GM10248 (cell line): ENCODE results near the gene SIT1.
A peak's percentile ranks its signal among the peaks of the same experiment; 100 is the strongest.
"Not testable (repeated sequence)": the region's sequence is repeated elsewhere in the genome, so short reads cannot be mapped to it uniquely, and the experiment has no call there.

Experiments
- CTCF ChIA-PET: fragments of 300-600 bp; sonication (Branson Sonifier 250); formaldehyde crosslinking; extraction: SDS; loops from one replicate; lab custom pipeline; 2021; ENCODE audit warnings: antibody characterized with exemption; lab: Yijun Ruan, JAX
- POLR2A ChIA-PET: fragments of 350-650 bp; sonication (Branson Sonifier 250); formaldehyde crosslinking; extraction: SDS; loops from one replicate; lab custom pipeline; 2020; ENCODE audit warnings: antibody characterized with exemption; lab: Yijun Ruan, JAX
- DNase-seq: peaks from one replicate; pipeline ENCODE4 v3.0.0; 2012; ENCODE audit errors: extremely low spot score
- CTCF ChIP-seq: IDR thresholded peaks from 2 replicates; pipeline ENCODE4 v1.5.1; 2012; ENCODE audit warnings: mild to moderate bottlenecking, low read depth; ENCODE audit errors: extremely low read depth, missing control alignments, control extremely low read depth

Gene SIT1

DNA sequence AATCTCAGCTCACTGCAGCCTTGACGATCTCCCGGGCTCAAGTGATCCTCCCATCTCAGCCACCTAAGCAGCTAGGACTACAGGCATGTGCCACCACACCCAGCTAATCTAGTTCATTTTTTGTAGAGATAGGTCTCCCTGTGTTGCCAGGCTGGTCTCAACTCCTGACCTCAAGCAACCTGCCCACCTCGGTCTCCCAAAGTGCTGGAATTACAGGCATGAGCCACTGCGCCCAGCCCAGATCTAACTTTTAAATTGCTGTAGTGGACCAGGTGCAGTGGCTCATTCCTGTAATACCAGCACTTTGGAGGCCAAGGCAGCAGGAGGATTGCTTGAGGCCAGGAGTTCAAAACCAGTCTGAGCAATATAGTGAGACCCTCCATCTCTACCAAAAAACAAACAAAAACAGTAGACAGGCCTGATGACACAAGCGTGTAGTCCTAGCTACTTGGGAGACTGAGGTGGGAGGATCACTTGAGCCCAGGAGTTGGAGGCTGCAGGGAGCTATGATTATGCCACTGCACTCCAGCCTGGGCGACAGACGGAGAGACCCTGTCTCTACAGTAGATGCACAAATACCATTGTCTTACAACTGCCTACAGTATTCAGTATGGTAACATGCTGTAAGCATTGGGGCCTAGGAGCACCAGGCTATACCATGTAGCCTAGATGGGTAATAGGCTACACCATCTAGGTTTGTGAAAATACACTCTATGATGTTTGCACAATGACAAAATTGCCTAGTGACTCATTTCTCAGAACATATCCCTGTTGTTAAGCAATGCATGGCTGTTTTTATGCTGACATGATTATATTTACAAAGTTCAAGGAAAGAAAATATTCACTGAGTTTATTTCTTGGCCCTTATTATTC lies 1.5 kb upstream of the SIT1 start:
- no peak for TF ChIP-seq CTCF
- no peak for DNase-seq
- ChIA-PET CTCF (interaction anchor here (1.7 kb wide), 1 partner anchor 173 kb away, joined by 5 read pairs; no protein-coding TSS in a partner anchor), POLR2A (no interaction called here)

GRCh38 chr9:35649431-35650340 lies 1.0 kb downstream of the SIT1 start:
- no peak for TF ChIP-seq CTCF
- CTCF ChIA-PET: interaction anchor here (1.2 to 7.2 kb wide), 8 partner anchors 10 to 176 kb away, joined by 3 to 138 read pairs (median 4); partner anchors contain the start of genes ARHGEF39, CCDC107, CD72 and CREB3
- peak; percentile 50 for DNase-seq
- POLR2A ChIA-PET: interaction anchor here (1.0 to 1.5 kb wide), 3 partner anchors 38 to 83 kb away, joined by 3 to 4 read pairs (median 3); partner anchors contain the start of genes CREB3 and TLN1

GRCh38 chr9:35646533-35647265 lies 4.0 kb downstream of the SIT1 start:
- peak; percentile 98 for TF ChIP-seq CTCF
- POLR2A ChIA-PET: interaction anchor here (0.5 to 1.6 kb wide), 3 partner anchors 11 to 85 kb away, joined by 3 to 5 read pairs (median 5); partner anchors contain the start of genes CCDC107, CREB3, RMRP and TLN1
- CTCF ChIA-PET: interaction anchor here (0.7 to 7.2 kb wide), 30 partner anchors 8 to 567 kb away, joined by 3 to 138 read pairs (median 4); partner anchors contain the start of genes ARHGEF39, CCDC107, CD72 and CREB3
- peak; percentile 94 for DNase-seq

- ChIA-PET CTCF (interaction anchor here (1.0 to 7.2 kb wide), 20 partner anchors 12 to 180 kb away, joined by 3 to 138 read pairs (median 6); partner anchors contain the start of genes ARHGEF39, CCDC107, CD72 and CREB3), POLR2A (interaction anchor here (0.5 to 1.6 kb wide), 3 partner anchors 12 to 86 kb away, joined by 3 to 5 read pairs (median 5); partner anchors contain the start of genes CCDC107, CREB3, RMRP and TLN1)
- peak; percentile 28 for DNase-seq
- TF ChIP-seq CTCF: no peak
Observed at GRCh38 chr9:35646153-35646532, 4.6 kb downstream of the SIT1 start.

DNA sequence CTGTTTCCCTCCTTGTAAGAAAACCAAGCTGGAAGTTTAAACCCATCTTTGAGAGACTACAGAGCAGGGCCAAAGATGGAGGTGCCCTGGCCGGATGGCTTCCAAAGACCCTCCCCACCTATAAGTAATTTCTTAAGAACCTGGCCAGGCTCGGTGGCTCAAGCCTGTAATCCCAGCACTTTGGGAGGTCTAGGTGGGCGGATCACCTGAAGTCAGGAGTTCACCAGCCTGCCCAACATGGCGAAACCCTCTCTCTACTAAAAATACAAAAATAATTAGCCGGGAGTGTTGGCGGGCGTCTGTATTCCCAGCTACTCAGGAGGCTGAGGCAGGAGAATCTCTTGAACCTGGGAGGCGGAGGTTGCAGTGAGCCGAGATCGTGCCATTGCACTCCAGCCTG lies 5.0 kb downstream of the SIT1 start:
- CTCF ChIA-PET: interaction anchor here (0.6 to 7.2 kb wide), 19 partner anchors 12 to 189 kb away, joined by 3 to 138 read pairs (median 6); partner anchors contain the start of genes ARHGEF39, CCDC107, CD72 and CREB3
- POLR2A ChIA-PET: interaction anchor here (1.0 to 1.6 kb wide), 2 partner anchors 12 to 86 kb away, joined by 3 to 5 read pairs; partner anchors contain the start of genes CCDC107, CREB3, RMRP and TLN1

DNA sequence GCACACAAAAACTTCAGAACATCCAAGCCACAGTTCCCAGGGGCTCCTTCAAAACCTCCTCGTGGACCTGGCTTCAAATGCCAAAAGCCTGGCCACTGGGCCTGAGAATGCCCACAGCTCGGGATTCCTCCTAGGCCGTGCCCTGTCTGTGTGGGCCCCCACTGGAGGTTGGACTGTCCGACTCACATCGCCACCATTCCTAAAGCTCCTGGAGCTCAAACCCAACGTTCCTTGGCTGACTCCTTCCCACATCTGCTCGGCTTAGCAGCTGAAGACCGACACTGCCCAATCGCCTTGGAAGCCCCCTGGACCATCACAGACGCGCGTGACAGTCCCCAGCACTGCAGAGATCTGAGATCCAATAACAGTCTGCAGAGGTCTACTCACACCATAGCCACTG lies 7.7 kb downstream of the SIT1 start:
- no peak for DNase-seq
- POLR2A ChIA-PET: no interaction called here
- CTCF ChIA-PET: interaction anchor here (1.4 to 4.5 kb wide), 2 partner anchors 14 to 109 kb away, joined by 3 to 26 read pairs; no protein-coding TSS in a partner anchor
- no peak for TF ChIP-seq CTCF

More for the DNA sequence above, 5.0 kb downstream of the SIT1 start:
- DNase-seq: peak; percentile 6

DNA sequence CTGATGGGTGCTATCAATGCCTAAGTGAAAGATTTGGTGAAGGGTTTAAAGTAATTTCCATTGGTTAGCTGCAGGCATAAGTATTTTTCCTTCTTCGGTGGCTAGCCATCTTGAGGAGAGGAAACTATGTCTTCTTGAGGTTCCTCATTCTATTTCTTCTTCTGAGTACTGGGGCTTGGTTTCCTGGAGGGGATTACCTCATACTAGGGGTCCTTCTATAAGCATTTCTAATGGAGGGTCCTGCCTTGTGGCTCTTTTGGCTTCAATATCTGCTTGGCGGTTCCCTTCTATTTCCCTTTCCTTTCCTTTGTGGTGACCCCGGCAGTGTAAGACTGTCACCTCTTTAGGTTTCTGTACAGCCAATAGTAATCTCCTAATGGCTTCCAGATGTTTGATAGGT lies 9.3 kb downstream of the SIT1 start:
- DNase-seq, POLR2A ChIA-PET: not testable (repeated sequence)
- CTCF ChIA-PET: interaction anchor here (3.2 kb wide), 1 partner anchor 20 kb away, joined by 7 read pairs; no protein-coding TSS in a partner anchor

DNA sequence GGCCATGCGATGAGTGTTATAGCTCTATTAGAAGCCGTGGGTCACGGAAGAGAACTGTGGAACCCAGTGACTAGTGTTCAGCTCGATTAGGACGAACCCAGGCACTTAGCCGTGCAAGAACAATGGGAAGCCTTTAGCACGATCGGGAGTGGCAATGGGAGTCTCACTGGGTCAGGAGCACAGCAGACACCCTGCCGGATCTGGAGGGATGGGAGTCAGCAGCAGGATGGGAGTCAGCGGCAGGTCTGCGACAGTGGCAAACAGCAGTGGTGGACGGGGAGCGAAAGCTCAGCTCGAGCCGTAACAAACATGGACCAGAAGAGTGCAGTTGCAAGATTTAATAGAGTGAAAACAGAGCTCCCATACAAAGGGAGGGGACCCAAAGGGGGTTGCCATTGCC lies 10.3 kb downstream of the SIT1 start:
- DNase-seq, POLR2A ChIA-PET: not testable (repeated sequence)
- CTCF ChIA-PET: interaction anchor here (0.7 to 3.2 kb wide), 7 partner anchors 17 to 186 kb away, joined by 3 to 7 read pairs (median 4); partner anchors contain the start of genes CCDC107, RMRP and TLN1
